GM18909 (cell line): ENCODE data around the gene DISC1.

Experiments used
- ATAC-seq: cut with Tn5 transposase; IDR thresholded peaks from one replicate; pipeline ENCODE4 v1.9.1; 2021; ENCODE audit warnings: mild to moderate bottlenecking; ENCODE audit not compliant: unreplicated experiment, poor library complexity

Gene DISC1

GRCh38 chr1:232048481-232048880 lies 421.9 kb downstream of the DISC1 start:
- ATAC-seq = no peak

- no peak for ATAC-seq
Observed at GRCh38 chr1:232049335-232049734, 422.7 kb downstream of the DISC1 start.

- ATAC-seq = no peak
Observed at GRCh38 chr1:232057217-232057895, 430.8 kb downstream of the DISC1 start.

GRCh38 chr1:232057896-232058274 lies 431.3 kb downstream of the DISC1 start:
- no peak for ATAC-seq

GRCh38 chr1:232059726-232060374 lies 433.3 kb downstream of the DISC1 start:
- no peak for ATAC-seq

GRCh38 chr1:232062967-232063366 lies 436.4 kb downstream of the DISC1 start:
- ATAC-seq = no peak

- ATAC-seq = no peak
Observed at GRCh38 chr1:232066521-232066920, 439.9 kb downstream of the DISC1 start.

- no peak for ATAC-seq
Observed at GRCh38 chr1:232074265-232074664, 447.7 kb downstream of the DISC1 start.

GRCh38 chr1:232077809-232078208 lies 451.2 kb downstream of the DISC1 start:
- no peak for ATAC-seq

- no peak for ATAC-seq
Observed at GRCh38 chr1:232084584-232085223, 458.1 kb downstream of the DISC1 start.

- ATAC-seq = no peak
Observed at GRCh38 chr1:232090816-232091215, 464.2 kb downstream of the DISC1 start.
